ENCODE data around the gene ADARB1.

DNA sequence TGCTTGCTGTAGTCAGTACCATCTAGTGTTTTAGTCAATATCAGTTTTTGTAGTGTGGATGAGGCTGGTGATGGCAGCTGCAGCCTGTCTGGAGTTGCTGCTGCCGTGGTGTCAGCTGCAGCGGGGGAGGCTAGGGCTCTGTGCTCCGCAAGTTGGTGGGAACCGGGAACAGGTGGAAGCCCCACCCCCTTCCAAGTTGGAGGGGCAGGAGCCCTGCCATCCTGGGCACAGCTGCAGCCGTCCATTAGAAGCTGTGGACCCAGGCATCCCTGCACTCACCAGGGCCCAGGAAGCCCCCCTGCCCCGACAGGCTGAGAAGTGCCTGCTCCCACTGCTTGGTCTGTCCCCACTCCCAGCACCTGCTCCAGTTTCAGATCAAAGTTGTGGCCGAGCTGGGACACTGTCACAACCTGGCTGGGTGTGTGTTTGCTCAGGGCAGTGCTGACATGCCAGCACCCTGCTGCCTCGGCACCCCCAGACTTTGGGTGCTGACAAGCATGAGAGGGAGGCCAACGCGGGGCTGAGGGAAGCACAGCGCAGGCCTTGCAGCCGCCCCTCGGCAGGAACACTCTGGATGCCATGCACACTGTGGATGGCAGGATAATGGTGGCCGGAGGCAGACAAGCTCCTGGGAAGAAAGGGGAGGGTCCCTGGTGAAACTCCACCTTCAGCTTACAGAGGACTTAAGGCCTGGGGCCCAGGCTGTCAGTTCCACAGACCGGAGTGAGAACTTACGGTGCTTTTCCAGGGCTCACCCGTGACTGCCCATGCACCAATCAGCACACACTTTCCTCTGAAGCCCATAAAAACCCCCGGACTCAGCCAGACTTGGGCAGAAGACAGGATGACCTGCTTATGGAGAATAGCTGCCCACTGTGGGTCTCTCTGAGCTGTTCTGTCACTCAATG is 86.9 kb downstream of the ADARB1 start:
- no peak for TF ChIP-seq SP1 (IDR thresholded peaks at IDR 0.05)
- TF ChIP-seq TARDBP (IDR thresholded peaks at IDR 0.05) = no peak
- TF ChIP-seq L3MBTL2 (conservative IDR thresholded peaks at IDR 0.05) = no peak
- no peak for TF ChIP-seq HDGF (IDR thresholded peaks at IDR 0.05; ENCODE audit: borderline replicate concordance)
- TF ChIP-seq FOXK2 (IDR thresholded peaks at IDR 0.05) = no peak
- TF ChIP-seq BHLHE40 (IDR thresholded peaks at IDR 0.05; ENCODE audit: borderline replicate concordance) = no peak
- no peak for TF ChIP-seq FOXM1 (IDR thresholded peaks at IDR 0.05; ENCODE audit: borderline replicate concordance)
- no peak for TF ChIP-seq ZNF384 (IDR thresholded peaks at IDR 0.05)
- no peak for TF ChIP-seq ARNT (IDR thresholded peaks at IDR 0.05)
- no peak for TF ChIP-seq SUZ12 (IDR thresholded peaks at IDR 0.05)
- no peak for TF ChIP-seq ELF4 (IDR thresholded peaks at IDR 0.05)
- TF ChIP-seq, protein P1, sequence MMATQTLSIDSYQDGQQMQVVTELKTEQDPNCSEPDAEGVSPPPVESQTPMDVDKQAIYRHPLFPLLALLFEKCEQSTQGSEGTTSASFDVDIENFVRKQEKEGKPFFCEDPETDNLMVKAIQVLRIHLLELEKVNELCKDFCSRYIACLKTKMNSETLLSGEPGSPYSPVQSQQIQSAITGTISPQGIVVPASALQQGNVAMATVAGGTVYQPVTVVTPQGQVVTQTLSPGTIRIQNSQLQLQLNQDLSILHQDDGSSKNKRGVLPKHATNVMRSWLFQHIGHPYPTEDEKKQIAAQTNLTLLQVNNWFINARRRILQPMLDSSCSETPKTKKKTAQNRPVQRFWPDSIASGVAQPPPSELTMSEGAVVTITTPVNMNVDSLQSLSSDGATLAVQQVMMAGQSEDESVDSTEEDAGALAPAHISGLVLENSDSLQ (IDR thresholded peaks at IDR 0.05) = no peak
- no peak for TF ChIP-seq NFRKB (IDR thresholded peaks at IDR 0.05)

Data from HEK293T (cell line).